Measurements from ENCODE around the gene CDAN1. TPM values are rescaled to one million over a fixed set of nuclear protein-coding genes. Genes with fewer than 3 reads are reported as not detected.
"Not testable (repeated sequence)": the region's sequence is repeated elsewhere in the genome, so short reads cannot be mapped to it uniquely, and the experiment has no call there.

Gene CDAN1, protein sequence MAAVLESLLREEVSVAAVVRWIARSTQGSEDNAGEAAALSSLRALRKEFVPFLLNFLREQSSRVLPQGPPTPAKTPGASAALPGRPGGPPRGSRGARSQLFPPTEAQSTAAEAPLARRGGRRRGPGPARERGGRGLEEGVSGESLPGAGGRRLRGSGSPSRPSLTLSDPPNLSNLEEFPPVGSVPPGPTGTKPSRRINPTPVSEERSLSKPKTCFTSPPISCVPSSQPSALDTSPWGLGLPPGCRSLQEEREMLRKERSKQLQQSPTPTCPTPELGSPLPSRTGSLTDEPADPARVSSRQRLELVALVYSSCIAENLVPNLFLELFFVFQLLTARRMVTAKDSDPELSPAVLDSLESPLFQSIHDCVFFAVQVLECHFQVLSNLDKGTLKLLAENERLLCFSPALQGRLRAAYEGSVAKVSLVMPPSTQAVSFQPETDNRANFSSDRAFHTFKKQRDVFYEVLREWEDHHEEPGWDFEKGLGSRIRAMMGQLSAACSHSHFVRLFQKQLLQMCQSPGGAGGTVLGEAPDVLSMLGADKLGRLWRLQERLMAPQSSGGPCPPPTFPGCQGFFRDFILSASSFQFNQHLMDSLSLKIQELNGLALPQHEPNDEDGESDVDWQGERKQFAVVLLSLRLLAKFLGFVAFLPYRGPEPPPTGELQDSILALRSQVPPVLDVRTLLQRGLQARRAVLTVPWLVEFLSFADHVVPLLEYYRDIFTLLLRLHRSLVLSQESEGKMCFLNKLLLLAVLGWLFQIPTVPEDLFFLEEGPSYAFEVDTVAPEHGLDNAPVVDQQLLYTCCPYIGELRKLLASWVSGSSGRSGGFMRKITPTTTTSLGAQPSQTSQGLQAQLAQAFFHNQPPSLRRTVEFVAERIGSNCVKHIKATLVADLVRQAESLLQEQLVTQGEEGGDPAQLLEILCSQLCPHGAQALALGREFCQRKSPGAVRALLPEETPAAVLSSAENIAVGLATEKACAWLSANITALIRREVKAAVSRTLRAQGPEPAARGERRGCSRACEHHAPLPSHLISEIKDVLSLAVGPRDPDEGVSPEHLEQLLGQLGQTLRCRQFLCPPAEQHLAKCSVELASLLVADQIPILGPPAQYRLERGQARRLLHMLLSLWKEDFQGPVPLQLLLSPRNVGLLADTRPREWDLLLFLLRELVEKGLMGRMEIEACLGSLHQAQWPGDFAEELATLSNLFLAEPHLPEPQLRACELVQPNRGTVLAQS
- total RNA-seq, result 10 to 100 TPM; 20.9 to 21.0 TPM

DNA sequence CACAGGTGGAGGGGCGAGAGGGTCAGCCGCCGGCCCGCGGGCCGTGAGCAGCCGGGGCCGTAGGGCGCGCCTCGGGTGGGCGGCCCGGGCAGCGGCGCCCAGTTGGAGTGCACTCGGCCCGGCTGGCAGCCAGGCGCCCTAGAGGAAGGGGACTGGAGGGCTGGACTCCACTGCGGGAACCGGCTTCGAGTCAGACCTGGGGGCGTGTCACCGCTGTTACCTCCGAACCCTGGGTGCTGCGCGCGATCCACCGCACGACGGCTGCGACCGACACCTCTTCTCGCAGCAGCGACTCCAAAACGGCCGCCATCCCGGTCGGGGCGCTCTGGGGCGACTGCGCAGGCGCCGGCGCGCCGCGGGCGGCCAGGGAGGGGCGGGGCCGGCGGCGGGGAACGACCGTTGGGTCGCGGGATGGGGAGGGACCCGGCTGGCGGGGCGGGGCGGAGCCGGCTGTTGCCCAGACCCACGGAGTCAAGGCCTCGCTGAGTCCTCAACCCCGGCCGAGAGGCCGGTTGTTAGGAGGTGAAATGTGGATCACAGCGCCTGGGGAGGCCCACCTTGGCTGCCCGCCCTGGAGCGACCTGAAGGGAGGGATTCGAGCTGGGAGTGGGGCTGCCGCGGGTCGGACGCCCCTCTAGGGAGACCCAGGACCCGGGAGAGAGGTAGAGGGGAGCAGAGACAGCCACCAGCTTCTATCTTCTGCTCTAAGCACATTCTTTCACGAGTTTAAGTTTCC is at the start of gene CDAN1:
Gene CDAN1, minus strand, starts transcription at position 336 of the 736 bp plus-strand sequence. Its CDS starts 26 bp downstream, at position 310.
- CTCF ChIA-PET, result interaction anchor here (1.0 to 4.6 kb wide), 2 partner anchors 190 to 467 kb away, joined by 4 to 25 read pairs; no protein-coding TSS in a partner anchor
- H3K27ac Mint-ChIP-seq, result peak within 1 kb of the TSS; percentile 54

DNA sequence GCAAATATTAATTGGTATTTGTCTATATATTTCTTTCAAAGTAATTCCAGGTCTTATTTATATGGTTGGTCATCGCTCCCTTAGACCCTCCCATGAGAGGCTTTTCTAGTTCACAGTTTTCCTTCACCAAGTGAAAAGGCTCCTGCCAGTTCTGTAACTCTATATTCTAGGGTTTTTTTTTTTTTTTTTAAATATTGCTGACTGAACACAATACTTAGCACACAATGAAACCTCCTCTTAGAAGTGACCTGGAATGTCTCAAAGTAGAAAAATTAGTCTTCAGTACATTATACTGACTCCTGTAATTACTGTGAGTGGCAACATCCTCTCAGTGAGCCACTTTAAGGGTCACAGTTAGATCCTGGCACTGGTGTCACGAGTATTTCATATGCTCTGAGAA is 48.6 kb upstream of the CDAN1 start:
- peaks cover 6% of the 10 kb centered on the region for H3K36me3 Mint-ChIP-seq
- H3K4me1 Mint-ChIP-seq (ENCODE audit: low read depth), result no peaks in the 10 kb centered on the region
- H3K4me3 Mint-ChIP-seq, result no peak overlapping the region
- no peak for DNase-seq
- intact Hi-C loops (cut with micrococcal nuclease), result no loop called here
- H3K27me3 Mint-ChIP-seq, result no peaks in the 10 kb centered on the region
- POLR2A ChIA-PET, result no interaction called here
- no peaks in the 10 kb centered on the region for H3K9me3 Mint-ChIP-seq
- H3K27ac Mint-ChIP-seq, result no peak overlapping the region
- CTCF ChIA-PET, result interaction anchor here (1.0 kb wide), 1 partner anchor 500 kb away, joined by 3 read pairs; no protein-coding TSS in a partner anchor

More for the DNA sequence above, at the start of gene CDAN1:
- Mint-ChIP-seq H3K36me3 (peaks cover 11% of the 10 kb centered on the region), H3K9me3 (no peaks in the 10 kb centered on the region), H3K4me1 (ENCODE audit: low read depth) (peaks cover 18% of the 10 kb centered on the region), H3K4me3 (peak within 1 kb of the TSS; percentile 77), H3K27me3 (no peaks in the 10 kb centered on the region)
- DNase-seq, result peak; percentile 95
- POLR2A ChIA-PET, result interaction anchor here (1.3 to 1.4 kb wide), 3 partner anchors 13 to 189 kb away, joined by 3 to 4 read pairs (median 3); partner anchors contain the start of genes HAUS2 and LRRC57
- intact Hi-C loops (cut with micrococcal nuclease), result loop anchor here (5.0 to 10.0 kb wide), 2 partner anchors 160 to 188 kb away; partner anchors contain the start of genes STARD9 and TTBK2

DNA sequence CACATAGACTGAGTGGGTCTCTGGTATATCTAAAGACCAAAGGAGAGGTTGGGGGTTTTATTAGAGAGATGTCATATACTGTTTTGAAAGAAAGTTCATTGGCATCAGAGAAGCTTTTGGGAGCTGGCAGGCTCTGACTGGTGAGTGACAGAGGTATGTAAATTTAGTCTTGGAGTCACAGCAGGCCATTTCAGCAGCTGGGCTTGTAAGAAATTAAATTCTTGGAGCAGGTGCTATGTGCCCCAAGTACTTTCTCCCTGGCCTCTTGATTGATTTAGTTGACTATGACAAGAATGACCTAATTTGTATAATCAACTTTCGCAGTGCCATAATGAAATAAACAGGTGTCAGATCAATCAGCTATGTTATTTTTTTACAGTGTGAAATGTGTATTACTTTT is 47.8 kb upstream of the CDAN1 start:
- intact Hi-C loops (cut with micrococcal nuclease), result no loop called here
- ChIA-PET CTCF (interaction anchor here (1.0 kb wide), 1 partner anchor 501 kb away, joined by 3 read pairs; no protein-coding TSS in a partner anchor), POLR2A (no interaction called here)
- no peaks in the 10 kb centered on the region for H3K4me1 Mint-ChIP-seq (ENCODE audit: low read depth)
- H3K9me3 Mint-ChIP-seq, result no peaks in the 10 kb centered on the region
- H3K4me3 Mint-ChIP-seq, result no peak overlapping the region
- no peak for DNase-seq
- H3K36me3 Mint-ChIP-seq, result peaks cover 3% of the 10 kb centered on the region
- H3K27me3 Mint-ChIP-seq, result no peaks in the 10 kb centered on the region
- H3K27ac Mint-ChIP-seq, result no peak overlapping the region

DNA sequence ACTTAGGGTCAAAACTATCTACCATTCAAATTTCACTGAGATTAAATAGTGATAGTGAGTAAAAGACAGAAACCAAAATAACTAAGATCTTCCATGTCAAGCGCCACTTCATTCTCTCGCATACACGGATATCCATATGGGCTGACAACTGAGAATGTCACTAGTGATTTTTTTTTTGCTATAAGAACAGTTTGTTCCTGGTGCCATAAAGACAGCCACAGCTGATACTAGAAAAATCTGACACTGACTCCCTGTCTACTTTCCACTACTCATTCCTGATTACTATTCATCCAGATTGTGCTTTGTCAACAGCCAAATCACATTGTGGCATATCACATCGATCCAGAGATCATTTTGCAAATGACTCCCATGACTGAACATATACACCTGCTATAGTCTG is 45.8 kb upstream of the CDAN1 start:
- intact Hi-C loops (cut with micrococcal nuclease), result no loop called here
- Mint-ChIP-seq H3K27me3 (no peaks in the 10 kb centered on the region), H3K4me1 (ENCODE audit: low read depth) (no peaks in the 10 kb centered on the region), H3K36me3 (peaks cover 3% of the 10 kb centered on the region), H3K4me3 (no peak overlapping the region), H3K27ac (no peak overlapping the region), H3K9me3 (no peaks in the 10 kb centered on the region)
- ChIA-PET CTCF (no interaction called here), POLR2A (no interaction called here)
- DNase-seq, result no peak

DNA sequence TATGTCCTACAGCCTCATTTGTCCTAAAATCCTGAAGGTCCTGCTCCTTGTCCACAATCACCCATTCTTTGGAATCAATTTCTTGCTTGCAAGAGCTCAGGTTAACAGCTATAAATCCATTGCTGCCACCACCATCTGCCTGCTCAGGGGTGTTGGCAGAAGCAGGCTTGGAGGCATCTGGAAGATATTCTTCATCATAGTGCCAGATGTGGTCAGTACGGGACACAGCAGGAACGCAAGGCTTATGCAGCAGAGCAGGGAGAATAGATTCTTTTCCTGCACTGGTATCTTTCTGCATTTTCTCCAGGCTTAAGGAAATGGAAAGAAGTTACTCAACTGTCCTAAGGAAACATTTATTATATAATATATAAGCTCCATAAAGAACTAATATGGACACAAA is 38.5 kb upstream of the CDAN1 start:
- no peak overlapping the region for H3K27ac Mint-ChIP-seq
- intact Hi-C loops (cut with micrococcal nuclease), result loop anchor here (5.0 kb wide), 1 partner anchor 252 kb away; no protein-coding TSS in a partner anchor
- no peaks in the 10 kb centered on the region for H3K27me3 Mint-ChIP-seq
- ChIA-PET POLR2A (no interaction called here), CTCF (no interaction called here)
- DNase-seq, result no peak
- no peak overlapping the region for H3K4me3 Mint-ChIP-seq
- H3K4me1 Mint-ChIP-seq (ENCODE audit: low read depth), result no peaks in the 10 kb centered on the region
- no peaks in the 10 kb centered on the region for H3K9me3 Mint-ChIP-seq
- H3K36me3 Mint-ChIP-seq, result peaks cover 14% of the 10 kb centered on the region

DNA sequence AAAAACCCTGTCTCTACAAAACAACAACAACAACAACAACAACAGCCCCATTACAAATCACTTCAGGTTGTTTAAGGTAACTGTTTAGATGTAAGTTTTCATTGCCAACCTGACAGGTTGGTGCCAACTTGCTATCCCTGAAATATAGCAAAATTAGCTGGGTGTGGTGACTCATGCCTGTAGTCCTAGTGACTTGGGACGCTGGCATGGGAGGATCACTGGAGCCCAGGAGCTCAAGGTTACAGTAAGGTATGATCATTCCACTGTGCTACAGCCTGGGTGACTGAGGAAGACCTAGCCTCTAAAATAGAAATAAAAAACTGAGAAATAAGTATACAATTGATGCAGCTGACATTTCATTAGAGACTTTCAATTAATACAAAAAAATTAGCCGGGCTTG is 36.0 kb upstream of the CDAN1 start:
- ChIA-PET POLR2A (no interaction called here), CTCF (no interaction called here)
- intact Hi-C loops (cut with micrococcal nuclease), result no loop called here
- Mint-ChIP-seq H3K4me3 (no peak overlapping the region), H3K9me3 (peaks cover 5% of the 10 kb centered on the region), H3K27ac (no peak overlapping the region), H3K36me3 (peaks cover 31% of the 10 kb centered on the region), H3K4me1 (ENCODE audit: low read depth) (no peaks in the 10 kb centered on the region), H3K27me3 (no peaks in the 10 kb centered on the region)
- DNase-seq, result no peak

DNA sequence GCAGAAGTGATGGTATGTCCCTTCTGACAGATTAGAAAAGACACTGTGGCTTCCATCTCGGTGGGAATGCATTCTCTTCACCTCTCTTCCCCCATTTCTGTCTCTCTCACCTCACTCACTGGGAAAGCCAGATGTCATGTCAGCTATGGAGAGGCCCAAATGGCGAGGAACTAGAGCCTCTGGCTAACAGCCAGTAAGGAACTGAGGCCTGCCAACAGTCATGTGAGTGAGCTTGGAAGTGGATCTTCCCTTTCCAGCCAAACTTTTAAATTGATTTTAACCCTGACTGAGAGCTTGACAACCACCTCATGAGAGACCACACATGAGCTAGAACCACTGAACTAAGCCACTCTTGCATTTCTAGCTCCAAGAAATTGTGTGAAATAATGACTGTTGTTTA is 35.2 kb upstream of the CDAN1 start:
- H3K4me3 Mint-ChIP-seq, result no peak overlapping the region
- ChIA-PET CTCF (interaction anchor here (0.6 kb wide), 1 partner anchor 25 kb away, joined by 3 read pairs; no protein-coding TSS in a partner anchor), POLR2A (no interaction called here)
- no peaks in the 10 kb centered on the region for H3K4me1 Mint-ChIP-seq (ENCODE audit: low read depth)
- peaks cover 39% of the 10 kb centered on the region for H3K36me3 Mint-ChIP-seq
- no peaks in the 10 kb centered on the region for H3K27me3 Mint-ChIP-seq
- intact Hi-C loops (cut with micrococcal nuclease), result no loop called here
- peaks cover 10% of the 10 kb centered on the region for H3K9me3 Mint-ChIP-seq
- DNase-seq, result no peak
- H3K27ac Mint-ChIP-seq, result no peak overlapping the region

DNA sequence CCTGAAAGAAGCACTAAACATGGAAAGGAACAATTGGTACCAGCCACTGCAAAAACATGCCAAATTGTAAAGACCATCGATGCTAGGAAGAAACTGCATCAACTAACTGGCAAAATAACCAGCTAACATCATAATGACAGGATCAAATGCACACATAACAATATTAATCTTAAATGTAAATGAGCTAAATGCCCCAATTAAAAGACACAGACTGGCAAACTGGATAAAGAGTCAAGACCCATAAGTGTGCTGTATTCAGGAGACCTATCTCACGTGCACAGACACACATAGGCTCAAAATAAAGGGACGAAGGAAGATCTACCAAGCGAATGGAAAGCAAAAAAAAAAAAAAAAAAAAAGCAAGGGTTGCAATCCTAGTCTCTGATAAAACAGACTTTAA is 29.2 kb upstream of the CDAN1 start:
- H3K27me3 Mint-ChIP-seq; H3K4me3 Mint-ChIP-seq; intact Hi-C loops (cut with micrococcal nuclease); DNase-seq; POLR2A ChIA-PET; CTCF ChIA-PET; H3K27ac Mint-ChIP-seq; H3K4me1 Mint-ChIP-seq (ENCODE audit: low read depth): not testable (repeated sequence)
- peaks cover 39% of the 10 kb centered on the region for H3K9me3 Mint-ChIP-seq
- H3K36me3 Mint-ChIP-seq, result peaks cover 62% of the 10 kb centered on the region

DNA sequence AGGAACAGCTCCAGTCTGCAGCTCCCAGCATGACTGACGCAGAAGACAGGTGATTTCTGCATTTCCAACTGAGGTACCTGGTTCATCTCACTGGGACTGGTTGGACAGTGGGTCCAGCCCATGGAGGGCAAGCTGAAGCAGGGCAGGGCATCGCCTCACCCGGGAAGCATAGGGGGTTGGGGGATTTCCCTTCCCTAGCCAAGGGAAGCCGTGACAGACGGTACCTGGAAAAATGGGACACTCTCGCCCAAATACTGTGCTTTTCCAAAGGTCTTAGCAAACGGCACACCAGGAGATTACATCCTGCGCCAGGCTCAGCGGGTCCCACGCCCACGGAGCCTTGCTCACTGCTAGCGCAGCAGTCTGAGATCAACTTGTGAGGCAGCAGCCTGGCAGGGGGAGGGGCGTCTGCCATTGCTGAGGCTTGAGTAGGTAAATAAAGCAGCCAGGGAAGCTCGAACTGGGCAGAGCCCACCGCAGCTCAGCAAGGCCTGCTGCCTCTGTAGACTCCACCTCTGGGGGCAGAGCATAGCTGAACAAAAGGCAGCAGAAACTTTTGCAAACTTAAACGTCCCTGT is 27.3 kb upstream of the CDAN1 start:
- H3K27ac Mint-ChIP-seq; H3K4me3 Mint-ChIP-seq; H3K27me3 Mint-ChIP-seq; DNase-seq; POLR2A ChIA-PET; H3K4me1 Mint-ChIP-seq (ENCODE audit: low read depth); intact Hi-C loops (cut with micrococcal nuclease); CTCF ChIA-PET: not testable (repeated sequence)
- Mint-ChIP-seq H3K36me3 (peaks cover 66% of the 10 kb centered on the region), H3K9me3 (peaks cover 53% of the 10 kb centered on the region)

DNA sequence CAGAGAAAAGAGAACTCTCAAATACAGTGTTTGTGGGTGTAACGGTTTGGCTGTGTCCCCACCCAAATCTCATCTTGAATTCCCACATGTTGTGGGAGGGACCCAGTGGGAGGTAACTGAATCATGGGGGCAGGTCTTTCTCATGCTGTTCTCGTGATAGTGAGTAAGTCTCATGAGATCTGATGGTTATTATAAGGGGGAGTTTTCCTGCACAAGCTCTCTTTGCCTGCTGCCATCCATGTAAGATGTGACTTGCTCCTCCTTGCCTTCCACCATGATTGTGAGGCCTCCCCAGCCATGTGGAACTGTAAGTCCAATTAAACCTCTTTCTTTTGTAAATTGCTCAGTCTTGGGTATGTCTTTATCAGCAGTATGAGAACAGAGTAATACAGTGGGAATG is 24.9 kb upstream of the CDAN1 start:
- H3K4me1 Mint-ChIP-seq (ENCODE audit: low read depth); CTCF ChIA-PET; POLR2A ChIA-PET; H3K4me3 Mint-ChIP-seq; DNase-seq; H3K27me3 Mint-ChIP-seq; intact Hi-C loops (cut with micrococcal nuclease); H3K27ac Mint-ChIP-seq: not testable (repeated sequence)
- H3K36me3 Mint-ChIP-seq, result peaks cover 48% of the 10 kb centered on the region
- H3K9me3 Mint-ChIP-seq, result peaks cover 45% of the 10 kb centered on the region

DNA sequence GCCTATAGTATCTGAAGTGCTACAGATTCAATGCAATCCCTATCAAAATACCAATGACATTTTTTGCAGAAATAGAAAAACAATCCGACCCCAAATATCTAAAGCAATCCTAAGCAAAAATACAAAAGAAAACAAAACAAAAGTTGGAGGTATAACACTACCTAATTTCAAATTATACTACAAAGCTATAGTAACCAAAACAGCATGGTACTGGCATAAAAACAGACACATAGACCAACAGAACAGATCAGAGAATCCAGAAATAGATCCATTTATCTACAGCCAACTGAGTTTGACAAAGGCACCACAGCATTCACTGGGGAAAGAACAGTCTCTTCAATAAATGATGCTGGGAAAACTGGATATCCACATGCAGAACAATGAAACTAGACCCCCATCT is 23.8 kb upstream of the CDAN1 start:
- Mint-ChIP-seq H3K36me3 (peaks cover 42% of the 10 kb centered on the region), H3K4me1 (ENCODE audit: low read depth) (no peaks in the 10 kb centered on the region), H3K9me3 (peaks cover 37% of the 10 kb centered on the region), H3K4me3 (no peak overlapping the region), H3K27ac (no peak overlapping the region), H3K27me3 (no peaks in the 10 kb centered on the region)
- ChIA-PET POLR2A (no interaction called here), CTCF (no interaction called here)
- intact Hi-C loops (cut with micrococcal nuclease), result no loop called here
- no peak for DNase-seq
